Measurements from ENCODE around the gene PIK3C2A.
"Not testable (repeated sequence)": the region's sequence is repeated elsewhere in the genome, so short reads cannot be mapped to it uniquely, and the experiment has no call there.

Gene PIK3C2A

GRCh38 chr11:17230867-17231851 is 23.4 kb upstream of the PIK3C2A start:
- Mint-ChIP-seq H3K36me3 (peaks cover 2% of the 10 kb centered on the region), H3K27ac (no peak overlapping the region), H3K4me3 (no peak overlapping the region), H3K27me3 (no peaks in the 10 kb centered on the region), H3K9me3 (no peaks in the 10 kb centered on the region), H3K4me1 (peaks cover 12% of the 10 kb centered on the region)
- peak in 1 of 2 donors; percentile 16 for DNase-seq (ENCODE audit: low spot score in 2 of 2)
- ATAC-seq (ENCODE audit: low read depth): peak; percentile 92

- Mint-ChIP-seq H3K9me3 (no peaks in the 10 kb centered on the region), H3K4me3 (no peak overlapping the region), H3K27me3 (no peaks in the 10 kb centered on the region), H3K36me3 (peaks cover 2% of the 10 kb centered on the region), H3K4me1 (peaks cover 12% of the 10 kb centered on the region), H3K27ac (no peak overlapping the region)
- no peak for ATAC-seq (ENCODE audit: low read depth)
- DNase-seq (ENCODE audit: low spot score in 2 of 2): no peak
Observed at GRCh38 chr11:17229481-17230152, 21.8 kb upstream of the PIK3C2A start.

GRCh38 chr11:17228186-17228925 is 20.6 kb upstream of the PIK3C2A start:
- H3K36me3 Mint-ChIP-seq; H3K4me3 Mint-ChIP-seq; H3K27me3 Mint-ChIP-seq; H3K27ac Mint-ChIP-seq; DNase-seq (ENCODE audit: low spot score in 2 of 2); ATAC-seq (ENCODE audit: low read depth); H3K9me3 Mint-ChIP-seq: not testable (repeated sequence)
- H3K4me1 Mint-ChIP-seq: peaks cover 12% of the 10 kb centered on the region

- Mint-ChIP-seq H3K4me3 (no peak overlapping the region), H3K27me3 (no peaks in the 10 kb centered on the region), H3K9me3 (no peaks in the 10 kb centered on the region), H3K4me1 (no peaks in the 10 kb centered on the region), H3K27ac (no peak overlapping the region), H3K36me3 (peaks cover 2% of the 10 kb centered on the region)
- DNase-seq (ENCODE audit: low spot score in 2 of 2) (no peak), ATAC-seq (ENCODE audit: low read depth) (no peak)
Observed at GRCh38 chr11:17224727-17225126, 16.9 kb upstream of the PIK3C2A start.

GRCh38 chr11:17221968-17222367 is 14.2 kb upstream of the PIK3C2A start:
- Mint-ChIP-seq H3K4me3 (no peak overlapping the region), H3K36me3 (no peaks in the 10 kb centered on the region), H3K9me3 (no peaks in the 10 kb centered on the region), H3K27me3 (no peaks in the 10 kb centered on the region), H3K4me1 (no peaks in the 10 kb centered on the region), H3K27ac (no peak overlapping the region)
- no peak for ATAC-seq (ENCODE audit: low read depth)
- no peak for DNase-seq (ENCODE audit: low spot score in 2 of 2)

- DNase-seq (ENCODE audit: low spot score in 2 of 2) (no peak), ATAC-seq (ENCODE audit: low read depth) (no peak)
- Mint-ChIP-seq H3K4me1 (no peaks in the 10 kb centered on the region), H3K27ac (no peak overlapping the region), H3K27me3 (peaks cover 4% of the 10 kb centered on the region), H3K9me3 (no peaks in the 10 kb centered on the region), H3K36me3 (peaks cover 4% of the 10 kb centered on the region), H3K4me3 (no peak overlapping the region)
Observed at GRCh38 chr11:17219016-17219415, 11.2 kb upstream of the PIK3C2A start.

GRCh38 chr11:17218403-17218802 is 10.6 kb upstream of the PIK3C2A start:
- Mint-ChIP-seq H3K4me3 (no peak overlapping the region), H3K36me3 (peaks cover 6% of the 10 kb centered on the region), H3K27me3 (peaks cover 4% of the 10 kb centered on the region), H3K27ac (no peak overlapping the region), H3K9me3 (no peaks in the 10 kb centered on the region), H3K4me1 (no peaks in the 10 kb centered on the region)
- ATAC-seq (ENCODE audit: low read depth) (no peak), DNase-seq (ENCODE audit: low spot score in 2 of 2) (no peak)

GRCh38 chr11:17217401-17217800 is 9.6 kb upstream of the PIK3C2A start:
- H3K9me3 Mint-ChIP-seq: no peaks in the 10 kb centered on the region
- H3K27ac Mint-ChIP-seq: no peak overlapping the region
- peaks cover 6% of the 10 kb centered on the region for H3K36me3 Mint-ChIP-seq
- H3K4me3 Mint-ChIP-seq: no peak overlapping the region
- ATAC-seq (ENCODE audit: low read depth) (no peak), DNase-seq (ENCODE audit: low spot score in 2 of 2) (no peak)
- H3K27me3 Mint-ChIP-seq: peaks cover 4% of the 10 kb centered on the region
- no peaks in the 10 kb centered on the region for H3K4me1 Mint-ChIP-seq

GRCh38 chr11:17214338-17214737 is 6.6 kb upstream of the PIK3C2A start:
- Mint-ChIP-seq H3K27me3 (peaks cover 4% of the 10 kb centered on the region), H3K4me3 (no peak overlapping the region), H3K27ac (no peak overlapping the region), H3K36me3 (peaks cover 6% of the 10 kb centered on the region), H3K9me3 (no peaks in the 10 kb centered on the region), H3K4me1 (peaks cover 8% of the 10 kb centered on the region)
- ATAC-seq (ENCODE audit: low read depth): no peak
- DNase-seq (ENCODE audit: low spot score in 2 of 2): no peak

- peaks cover 4% of the 10 kb centered on the region for H3K36me3 Mint-ChIP-seq
- peaks cover under 1% of the 10 kb centered on the region for H3K27me3 Mint-ChIP-seq
- DNase-seq (ENCODE audit: low spot score in 2 of 2): no peak
- H3K4me1 Mint-ChIP-seq: peaks cover 26% of the 10 kb centered on the region
- H3K9me3 Mint-ChIP-seq: no peaks in the 10 kb centered on the region
- ATAC-seq (ENCODE audit: low read depth): no peak
- no peak overlapping the region for H3K4me3 Mint-ChIP-seq
- H3K27ac Mint-ChIP-seq: peak overlapping the region; percentile 76
Observed at GRCh38 chr11:17211286-17211685, 3.5 kb upstream of the PIK3C2A start.

GRCh38 chr11:17209939-17210245 is 2.1 kb upstream of the PIK3C2A start:
- Mint-ChIP-seq H3K27ac (peak overlapping the region; percentile 97), H3K36me3 (peaks cover 2% of the 10 kb centered on the region), H3K4me3 (no peak overlapping the region), H3K27me3 (no peaks in the 10 kb centered on the region), H3K4me1 (peaks cover 26% of the 10 kb centered on the region), H3K9me3 (no peaks in the 10 kb centered on the region)
- DNase-seq (ENCODE audit: low spot score in 2 of 2) (no peak), ATAC-seq (ENCODE audit: low read depth) (no peak)

GRCh38 chr11:17208257-17208999 is 642 bp upstream of the PIK3C2A start:
- ATAC-seq (ENCODE audit: low read depth): peak; percentile 65
- H3K4me3 Mint-ChIP-seq: peak overlapping the region; percentile 98
- H3K36me3 Mint-ChIP-seq: no peaks in the 10 kb centered on the region
- no peaks in the 10 kb centered on the region for H3K27me3 Mint-ChIP-seq
- no peaks in the 10 kb centered on the region for H3K9me3 Mint-ChIP-seq
- DNase-seq (ENCODE audit: low spot score in 2 of 2): peak in 1 of 2 donors; percentile 50
- H3K4me1 Mint-ChIP-seq: peaks cover 28% of the 10 kb centered on the region
- H3K27ac Mint-ChIP-seq: peak overlapping the region; percentile 97

- peaks cover 29% of the 10 kb centered on the region for H3K4me1 Mint-ChIP-seq
- H3K4me3 Mint-ChIP-seq: peak overlapping the region; percentile 98
- H3K27ac Mint-ChIP-seq: peak overlapping the region; percentile 97
- DNase-seq (ENCODE audit: low spot score in 2 of 2): no peak
- H3K27me3 Mint-ChIP-seq: no peaks in the 10 kb centered on the region
- peaks cover 2% of the 10 kb centered on the region for H3K36me3 Mint-ChIP-seq
- ATAC-seq (ENCODE audit: low read depth): no peak
- no peaks in the 10 kb centered on the region for H3K9me3 Mint-ChIP-seq
Observed at GRCh38 chr11:17206463-17206862, 1.3 kb downstream of the PIK3C2A start.

Measured in memory B cell (primary cell).